GM12878 (cell line): ENCODE data around the gene SAMD4A.

Experiments
- CBFB ChIP-seq: IDR thresholded peaks from 2 replicates; pipeline ENCODE4 v1.6.1; 2016; ENCODE audit warnings: antibody characterized with exemption, low read depth
- TF ChIP-seq, protein P1 (sequence below): IDR thresholded peaks from 2 replicates; pipeline ENCODE4 v1.6.1; 2012; ENCODE audit warnings: low read depth, low read length, improper control_type of control experiment

- TF ChIP-seq CBFB = no peak
- TF ChIP-seq, protein P1, sequence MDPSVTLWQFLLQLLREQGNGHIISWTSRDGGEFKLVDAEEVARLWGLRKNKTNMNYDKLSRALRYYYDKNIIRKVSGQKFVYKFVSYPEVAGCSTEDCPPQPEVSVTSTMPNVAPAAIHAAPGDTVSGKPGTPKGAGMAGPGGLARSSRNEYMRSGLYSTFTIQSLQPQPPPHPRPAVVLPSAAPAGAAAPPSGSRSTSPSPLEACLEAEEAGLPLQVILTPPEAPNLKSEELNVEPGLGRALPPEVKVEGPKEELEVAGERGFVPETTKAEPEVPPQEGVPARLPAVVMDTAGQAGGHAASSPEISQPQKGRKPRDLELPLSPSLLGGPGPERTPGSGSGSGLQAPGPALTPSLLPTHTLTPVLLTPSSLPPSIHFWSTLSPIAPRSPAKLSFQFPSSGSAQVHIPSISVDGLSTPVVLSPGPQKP = no peak
Observed at GRCh38 chr14:54524410-54524809, 42.5 kb upstream of the SAMD4A start.
